ENCODE results near the gene MEIS2. TPM values are rescaled to one million over a fixed set of nuclear protein-coding genes. Genes with fewer than 3 reads are reported as not detected.

MEIS2 gene
- total RNA-seq = 14.7 and 17.7 TPM in 2 replicates

DNA sequence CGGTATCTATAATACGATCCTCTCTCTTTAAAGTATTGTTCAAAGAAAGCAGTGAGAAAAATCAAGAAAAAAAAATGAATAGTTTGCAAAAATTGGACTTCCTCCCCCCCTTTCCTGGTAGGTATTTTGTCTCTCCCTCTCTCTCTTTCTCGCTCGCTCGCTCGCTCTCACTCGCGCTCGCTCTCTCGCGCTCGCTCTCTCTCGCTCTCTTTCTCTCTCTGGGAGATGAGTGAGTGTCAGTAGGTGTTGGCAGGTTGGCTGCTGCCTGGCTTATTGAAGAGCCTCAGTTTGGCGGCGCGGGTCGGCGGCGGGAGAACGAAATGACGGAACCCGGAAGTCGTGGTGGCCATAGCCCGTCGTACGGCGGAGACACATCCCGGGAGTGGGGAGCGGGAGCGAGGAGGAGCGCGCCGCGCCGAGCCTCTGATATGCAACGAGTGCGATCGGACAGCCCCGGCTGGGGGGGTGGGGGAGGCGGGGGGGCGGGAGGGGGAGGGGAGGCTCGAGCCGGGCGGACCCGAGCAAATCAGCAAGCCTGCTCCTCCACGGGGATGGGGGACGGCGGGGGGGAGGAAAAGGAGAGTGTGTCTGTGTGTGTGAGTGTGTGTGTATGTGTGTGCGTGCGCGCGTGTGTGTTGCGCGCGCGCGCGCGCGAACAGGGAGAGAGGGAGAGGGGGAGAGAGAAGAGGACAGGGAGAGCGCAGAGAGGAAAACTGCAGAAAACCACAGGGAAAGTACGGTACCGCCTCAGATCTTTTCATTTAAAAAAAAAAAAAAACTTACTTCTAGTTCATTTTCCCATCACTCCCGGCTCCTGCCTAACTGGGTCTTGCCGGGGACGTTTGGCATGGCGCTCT, at the start of gene MEIS2:
Gene MEIS2 (minus strand): TSS at position 441 of the 857 bp plus-strand sequence. CDS start 1,083 bp downstream, outside the sequence.
- Histone ChIP-seq H4K20me1 (ENCODE audit: insufficient read depth, low read length) (no peaks in the 10 kb centered on the region), H3K27ac (ENCODE audit: low read depth, low read length) (peak within 1 kb of the TSS; percentile 92), H3K79me2 (ENCODE audit: insufficient read depth, low read length) (peaks cover 35% of the 10 kb centered on the region), H3K4me3 (ENCODE audit: insufficient read depth, low read length) (peak within 1 kb of the TSS; percentile 99), H3K36me3 (ENCODE audit: insufficient read depth, low read length) (no peaks in the 10 kb centered on the region), H3K4me1 (ENCODE audit: insufficient read depth, low read length) (no peaks in the 10 kb centered on the region), H3K9me3 (ENCODE audit: low read depth, low read length) (no peaks in the 10 kb centered on the region), H2AFZ (ENCODE audit: low read length) (peak within 1 kb of the TSS; percentile 96), H3K4me2 (ENCODE audit: insufficient read depth, low read length) (peak within 1 kb of the TSS; percentile 91), H3K27me3 (ENCODE audit: insufficient read depth, low read length) (no peaks in the 10 kb centered on the region)
- peak; percentile 99 for DNase-seq (ENCODE audit: insufficient read length, low spot score, missing footprints)
- TF ChIP-seq, protein P1, sequence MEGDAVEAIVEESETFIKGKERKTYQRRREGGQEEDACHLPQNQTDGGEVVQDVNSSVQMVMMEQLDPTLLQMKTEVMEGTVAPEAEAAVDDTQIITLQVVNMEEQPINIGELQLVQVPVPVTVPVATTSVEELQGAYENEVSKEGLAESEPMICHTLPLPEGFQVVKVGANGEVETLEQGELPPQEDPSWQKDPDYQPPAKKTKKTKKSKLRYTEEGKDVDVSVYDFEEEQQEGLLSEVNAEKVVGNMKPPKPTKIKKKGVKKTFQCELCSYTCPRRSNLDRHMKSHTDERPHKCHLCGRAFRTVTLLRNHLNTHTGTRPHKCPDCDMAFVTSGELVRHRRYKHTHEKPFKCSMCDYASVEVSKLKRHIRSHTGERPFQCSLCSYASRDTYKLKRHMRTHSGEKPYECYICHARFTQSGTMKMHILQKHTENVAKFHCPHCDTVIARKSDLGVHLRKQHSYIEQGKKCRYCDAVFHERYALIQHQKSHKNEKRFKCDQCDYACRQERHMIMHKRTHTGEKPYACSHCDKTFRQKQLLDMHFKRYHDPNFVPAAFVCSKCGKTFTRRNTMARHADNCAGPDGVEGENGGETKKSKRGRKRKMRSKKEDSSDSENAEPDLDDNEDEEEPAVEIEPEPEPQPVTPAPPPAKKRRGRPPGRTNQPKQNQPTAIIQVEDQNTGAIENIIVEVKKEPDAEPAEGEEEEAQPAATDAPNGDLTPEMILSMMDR (IDR thresholded peaks at IDR 0.05; ENCODE audit: extremely low read depth, low read depth, low read length) = no peak

DNA sequence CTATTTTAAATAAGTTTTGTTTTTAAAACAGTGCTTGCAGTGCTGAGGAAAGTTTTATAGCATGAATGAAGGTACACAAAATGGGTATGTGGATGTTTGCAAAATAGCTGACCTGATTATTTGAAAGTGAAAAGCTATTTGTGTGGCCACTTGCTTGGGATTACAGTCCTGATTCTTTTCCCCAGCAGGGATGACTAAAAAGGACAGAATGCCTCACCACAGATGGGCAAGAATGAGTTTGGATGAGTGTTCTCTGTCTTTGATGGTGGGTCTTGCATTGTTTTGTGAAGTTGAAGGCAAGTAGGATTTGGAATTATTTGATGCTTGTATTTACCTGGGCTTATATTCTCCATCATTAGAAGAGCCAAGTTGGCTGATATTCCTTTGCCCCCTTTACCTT, 48.8 kb upstream of the MEIS2 start:
- H3K9me3 ChIP-seq (ENCODE audit: low read depth, low read length) = no peaks in the 10 kb centered on the region
- H4K20me1 ChIP-seq (ENCODE audit: insufficient read depth, low read length) = no peaks in the 10 kb centered on the region
- no peak overlapping the region for H3K27ac ChIP-seq (ENCODE audit: low read depth, low read length)
- DNase-seq (ENCODE audit: insufficient read length, low spot score, missing footprints) = no peak
- no peaks in the 10 kb centered on the region for H3K27me3 ChIP-seq (ENCODE audit: insufficient read depth, low read length)
- no peaks in the 10 kb centered on the region for H3K36me3 ChIP-seq (ENCODE audit: insufficient read depth, low read length)
- H3K4me2 ChIP-seq (ENCODE audit: insufficient read depth, low read length) = no peak overlapping the region
- TF ChIP-seq, protein P1 (IDR thresholded peaks at IDR 0.05; ENCODE audit: extremely low read depth, low read depth, low read length) = no peak
- H3K4me3 ChIP-seq (ENCODE audit: insufficient read depth, low read length) = no peak overlapping the region
- H2AFZ ChIP-seq (ENCODE audit: low read length) = no peak overlapping the region
- no peaks in the 10 kb centered on the region for H3K4me1 ChIP-seq (ENCODE audit: insufficient read depth, low read length)
- no peaks in the 10 kb centered on the region for H3K79me2 ChIP-seq (ENCODE audit: insufficient read depth, low read length)

DNA sequence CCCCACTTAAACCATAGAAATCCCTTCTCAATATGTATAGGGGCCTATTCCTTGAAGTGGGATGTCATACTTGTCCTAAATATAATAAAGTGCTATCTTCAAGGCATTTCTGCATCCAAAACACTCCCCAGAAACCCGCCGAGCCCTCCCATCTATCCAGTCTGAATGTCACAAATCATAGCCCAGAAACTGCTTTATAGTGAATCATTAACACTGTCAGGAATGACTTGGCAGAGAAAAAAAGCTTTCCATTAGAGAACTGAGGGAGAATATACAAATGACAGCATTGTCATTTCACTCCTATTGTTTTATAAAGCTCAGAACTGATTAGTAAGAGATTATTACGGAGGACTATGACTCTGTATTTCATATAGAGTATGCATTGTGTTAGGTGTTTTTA, 48.4 kb upstream of the MEIS2 start:
- Histone ChIP-seq H3K4me3 (ENCODE audit: insufficient read depth, low read length) (no peak overlapping the region), H3K79me2 (ENCODE audit: insufficient read depth, low read length) (no peaks in the 10 kb centered on the region), H3K27ac (ENCODE audit: low read depth, low read length) (no peak overlapping the region), H3K4me1 (ENCODE audit: insufficient read depth, low read length) (no peaks in the 10 kb centered on the region), H4K20me1 (ENCODE audit: insufficient read depth, low read length) (no peaks in the 10 kb centered on the region), H3K9me3 (ENCODE audit: low read depth, low read length) (no peaks in the 10 kb centered on the region), H3K27me3 (ENCODE audit: insufficient read depth, low read length) (no peaks in the 10 kb centered on the region), H2AFZ (ENCODE audit: low read length) (no peak overlapping the region), H3K4me2 (ENCODE audit: insufficient read depth, low read length) (no peak overlapping the region), H3K36me3 (ENCODE audit: insufficient read depth, low read length) (no peaks in the 10 kb centered on the region)
- no peak for DNase-seq (ENCODE audit: insufficient read length, low spot score, missing footprints)
- TF ChIP-seq, protein P1 (IDR thresholded peaks at IDR 0.05; ENCODE audit: extremely low read depth, low read depth, low read length) = no peak

DNA sequence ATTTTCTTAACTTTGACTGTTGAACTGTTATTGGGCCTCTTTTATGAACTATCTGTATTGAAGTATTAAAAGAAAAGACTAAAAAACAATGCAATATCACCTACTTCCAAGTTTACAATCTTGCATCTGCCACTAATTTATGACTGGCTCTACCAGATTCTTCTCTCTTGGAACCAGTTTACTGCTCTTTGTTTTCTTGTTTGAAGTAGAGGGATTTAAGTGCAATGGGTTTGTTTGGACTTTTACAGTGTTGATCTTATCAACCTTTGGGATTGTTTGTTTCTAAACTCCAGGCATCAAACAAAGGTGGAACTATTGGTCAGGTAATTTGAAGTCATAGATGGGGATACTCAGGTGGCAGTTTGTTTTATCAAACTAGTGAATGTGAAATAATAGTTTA, 43.0 kb upstream of the MEIS2 start:
- no peaks in the 10 kb centered on the region for H3K4me1 ChIP-seq (ENCODE audit: insufficient read depth, low read length)
- TF ChIP-seq, protein P1 (IDR thresholded peaks at IDR 0.05; ENCODE audit: extremely low read depth, low read depth, low read length) = no peak
- H3K79me2 ChIP-seq (ENCODE audit: insufficient read depth, low read length) = no peaks in the 10 kb centered on the region
- no peak overlapping the region for H3K4me2 ChIP-seq (ENCODE audit: insufficient read depth, low read length)
- H3K27me3 ChIP-seq (ENCODE audit: insufficient read depth, low read length) = peaks cover 4% of the 10 kb centered on the region
- no peak overlapping the region for H3K27ac ChIP-seq (ENCODE audit: low read depth, low read length)
- no peak overlapping the region for H2AFZ ChIP-seq (ENCODE audit: low read length)
- H3K36me3 ChIP-seq (ENCODE audit: insufficient read depth, low read length) = no peaks in the 10 kb centered on the region
- no peaks in the 10 kb centered on the region for H3K9me3 ChIP-seq (ENCODE audit: low read depth, low read length)
- no peak overlapping the region for H3K4me3 ChIP-seq (ENCODE audit: insufficient read depth, low read length)
- H4K20me1 ChIP-seq (ENCODE audit: insufficient read depth, low read length) = no peaks in the 10 kb centered on the region
- DNase-seq (ENCODE audit: insufficient read length, low spot score, missing footprints) = no peak
